ENCODE measurements around the gene VAV1. TPM values are rescaled to one million over a fixed set of nuclear protein-coding genes. Genes with fewer than 3 reads are reported as not detected.

VAV1 gene
- total and polyA plus RNA-seq, 2 donors (not counting 3 experiments of a cell fraction or from before 2014, with no cell fraction given), result not detected

- H3K9me3 ChIP-seq (replicated peaks; ENCODE audit: control insufficient read depth, insufficient read depth, low read length), result no peaks in the 10 kb centered on the region
- no peaks in the 10 kb centered on the region for H3K9me1 ChIP-seq (replicated peaks; ENCODE audit: control insufficient read depth, extremely low read depth, insufficient read depth, low read length)
- FAIRE-seq (no peak), DNase-seq (ENCODE audit: low read depth, low spot score) (no peak)
- H3K36me3 ChIP-seq (ENCODE audit: control insufficient read depth in 2 of 2, extremely low read depth in 1 of 2, insufficient read depth in 2 of 2, low read length in 2 of 2), result no peaks in the 10 kb centered on the region
- no peaks in the 10 kb centered on the region for H4K20me1 ChIP-seq (replicated peaks; ENCODE audit: control insufficient read depth, extremely low read depth, insufficient read depth, low read length)
- intact Hi-C loops (cut with micrococcal nuclease) (loop anchor here (1.0 to 5.0 kb wide), 4 partner anchors 59 to 469 kb away; partner anchors contain the start of genes CRB3 and GTF2F1), dilution Hi-C loops (cut with MboI; ENCODE audit: extremely low pct_ligation_motif_present, low sequenced_read_pairs) (no loop called here)
- H3K27me3 ChIP-seq (ENCODE audit: control insufficient read depth in 2 of 2, insufficient read depth in 2 of 2, low read length in 2 of 2), result no peaks in the 10 kb centered on the region
- H3K79me2 ChIP-seq (ENCODE audit: control insufficient read depth, insufficient read depth, low read length), result no peaks in the 10 kb centered on the region
- CTCF ChIA-PET, result interaction anchor here (0.6 to 6.2 kb wide), 4 partner anchors 89 to 345 kb away, joined by 4 to 179 read pairs (median 40); partner anchors contain the start of genes GPR108, TRIP10 and VAV1
- H3K4me2 ChIP-seq (ENCODE audit: insufficient read depth, low read length), result no peak overlapping the region
- no peak for TF ChIP-seq POLR2A (IDR thresholded peaks at IDR 0.05; ENCODE audit: low read depth, low read length)
- TF ChIP-seq CTCF (IDR thresholded peaks at IDR 0.05; ENCODE audit: extremely low read depth in 1 of 2, insufficient read depth in 1 of 2, low read depth in 1 of 2, low read length in 2 of 2), result no peak
- TF ChIP-seq POLR2AphosphoS5 (IDR thresholded peaks at IDR 0.05; ENCODE audit: insufficient read depth, low read depth, low read length), result no peak
- TF ChIP-seq GATA2 (IDR thresholded peaks at IDR 0.05; ENCODE audit: insufficient read depth, insufficient read length, low read depth, low read length), result no peak
- no peak for TF ChIP-seq MAX (IDR thresholded peaks at IDR 0.05; ENCODE audit: insufficient read depth, insufficient read length)
- TF ChIP-seq JUN (IDR thresholded peaks at IDR 0.05; ENCODE audit: borderline replicate concordance, insufficient read depth, insufficient read length, low read depth), result no peak
- TF ChIP-seq EZH2 (IDR thresholded peaks at IDR 0.05; ENCODE audit: borderline replicate concordance, low read depth, low read length, severe bottlenecking), result no peak
- no peak for TF ChIP-seq FOS (IDR thresholded peaks at IDR 0.05; ENCODE audit: borderline replicate concordance, insufficient read depth, low read length)
- no peak for TF ChIP-seq MYC (IDR thresholded peaks at IDR 0.05; ENCODE audit: low read depth, low read length)
- no peak overlapping the region for H2AFZ ChIP-seq (ENCODE audit: low read depth, low read length)
- no peaks in the 10 kb centered on the region for H3K4me1 ChIP-seq (ENCODE audit: control insufficient read depth, extremely low read depth, insufficient read depth, low read length)
- no peak overlapping the region for H3K9ac ChIP-seq (replicated peaks; ENCODE audit: extremely low read depth, insufficient read depth, low read length)
- POLR2A ChIA-PET, result no interaction called here
- H3K4me3 ChIP-seq (replicated peaks in 1 of 3; ENCODE audit: insufficient read depth in 1 of 3, low read depth in 1 of 3, low read length in 3 of 3), result no peak overlapping the region
- no peak overlapping the region for H3K27ac ChIP-seq (ENCODE audit: insufficient read depth, low read depth, low read length)
- no TSS peak for BruUV-seq (replicated peaks)
Observed at GRCh38 chr19:6861683-6862286, 89.3 kb downstream of the VAV1 start.
